ENCODE results near the gene BAG3. TPM values are rescaled to one million over a fixed set of nuclear protein-coding genes. Genes with fewer than 3 reads are reported as not detected.

Gene BAG3
- total and polyA plus RNA-seq, 2 of the 8 experiments (the other 6 are each of a cell fraction or from before 2014, with no cell fraction given): 3.5 to 13.3 TPM

- TF ChIP-seq TAF1 (IDR thresholded peaks at IDR 0.05; ENCODE audit: low read depth, low read length) (peak; percentile 41; the same call in 1 of the 2 replicates), POLR2A (IDR thresholded peaks at IDR 0.05; ENCODE audit: control extremely low read depth in 1 of 2, low read depth in 2 of 2, low read length in 2 of 2) (no peak), BCL11A (IDR thresholded peaks at IDR 0.05; ENCODE audit: low read depth in 2 of 2, low read length in 2 of 2) (no peak), E2F6 (IDR thresholded peaks at IDR 0.05) (0 out of 2 replicates have a peak, but pooled peaks have one; percentile 11)
These were observed 35.4 kb downstream of the BAG3 start (continued) for GRCh38 chr10:119686465-119687191.

All from H1 (cell line).